ENCODE results near the gene VSIR.

- TF ChIP-seq CTCF (IDR thresholded peaks at IDR 0.05; ENCODE audit: insufficient read depth, low read depth, low read length) (no peak), EZH2 (IDR thresholded peaks at IDR 0.05; ENCODE audit: insufficient read depth, low read length) (no peak)
Observed at GRCh38 chr10:71763352-71764127, 9.8 kb downstream of the VSIR start.

Measured in astrocyte (in vitro differentiated cells and primary cell).